Right renal pelvis (tissue), 4 donors: ENCODE measurements around the gene PYM1. TPM values are rescaled to one million over a fixed set of nuclear protein-coding genes. Genes with fewer than 3 reads are reported as not detected.

Source experiments
- polyA plus RNA-seq, 4 donors: library from polyadenylated mRNA; unstranded; fragments of 120-200 nt; gene quantifications; one replicate each; pipeline ENCODE4 v1.2.1, GENCODE V29; 2013; ENCODE audit not compliant: insufficient read length in 4 of 4

PYM1 gene
- polyA plus RNA-seq, 4 donors: 33.6 to 41.2 (median 39.1) TPM

Other genes with a start within 250 kb of the PYM1 start
- gene ITGA7, start 220.0 kb downstream of the PYM1 start, polyA plus RNA-seq: 10 to 100 TPM; 24.3 to 41.0 (median 29.2) TPM
- 100 to 1,000 TPM; 103 to 140 (median 113) TPM for gene BLOC1S1, start 211.8 kb downstream of the PYM1 start, polyA plus RNA-seq
- 10 to 100 TPM; 21.5 to 29.6 (median 24.7) TPM for gene RDH5, start 207.5 kb downstream of the PYM1 start, polyA plus RNA-seq
- 100 to 1,000 TPM; 674 to 736 (median 700) TPM for gene CD63, start 198.9 kb downstream of the PYM1 start, polyA plus RNA-seq
- gene GDF11, start 184.8 kb downstream of the PYM1 start, polyA plus RNA-seq: 10 to 100 TPM; 22.3 to 25.2 (median 24.5) TPM
- gene SARNP, start 110.2 kb downstream of the PYM1 start, polyA plus RNA-seq: 100 to 1,000 TPM; 115 to 128 (median 124) TPM
- 10 to 100 TPM; 30.4 to 35.2 (median 32.6) TPM for gene ORMDL2, start 109.9 kb downstream of the PYM1 start, polyA plus RNA-seq
- 10 to 100 TPM; 43.8 to 48.3 (median 45.3) TPM for gene DNAJC14, start 98.3 kb downstream of the PYM1 start, polyA plus RNA-seq
- 1 to 10 TPM in 2 of 4 donors, under 1 TPM in 2; 0.55 to 1.2 (median 0.98) TPM for gene MMP19, start 85.0 kb downstream of the PYM1 start, polyA plus RNA-seq
- 10 to 100 TPM; 13.9 to 23.4 (median 20.0) TPM for gene DGKA, start 3.3 kb upstream of the PYM1 start, polyA plus RNA-seq
- gene PMEL, start 38.1 kb upstream of the PYM1 start, polyA plus RNA-seq: 1 to 10 TPM; 2.1 to 3.5 (median 3.1) TPM
- 10 to 100 TPM; 59.9 to 66.0 (median 63.7) TPM for gene CDK2, start 38.9 kb upstream of the PYM1 start, polyA plus RNA-seq
- gene RAB5B, start 46.2 kb upstream of the PYM1 start, polyA plus RNA-seq: 100 to 1,000 TPM; 157 to 181 (median 171) TPM
- 10 to 100 TPM; 44.3 to 52.8 (median 46.7) TPM for gene SUOX, start 69.4 kb upstream of the PYM1 start, polyA plus RNA-seq
- 10 to 100 TPM; 15.4 to 18.5 (median 17.0) TPM for gene IKZF4, start 93.1 kb upstream of the PYM1 start, polyA plus RNA-seq
- 100 to 1,000 TPM; 124 to 544 (median 254) TPM for gene RPS26, start 114.0 kb upstream of the PYM1 start, polyA plus RNA-seq
- gene ERBB3, start 152.3 kb upstream of the PYM1 start, polyA plus RNA-seq: 10 to 100 TPM; 73.9 to 92.9 (median 83.1) TPM
- 100 to 1,000 TPM; 146 to 157 (median 151) TPM for gene PA2G4, start 176.7 kb upstream of the PYM1 start, polyA plus RNA-seq
- gene RPL41, start 188.7 kb upstream of the PYM1 start, polyA plus RNA-seq: 1,000 to 10,000 TPM; 4,780 to 5,144 (median 4,856) TPM
- gene ZC3H10, start 190.4 kb upstream of the PYM1 start, polyA plus RNA-seq: 1 to 10 TPM; 6.5 to 7.4 (median 7.2) TPM
- 10 to 100 TPM; 71.0 to 84.0 (median 79.2) TPM for gene ESYT1, start 200.4 kb upstream of the PYM1 start, polyA plus RNA-seq
- 100 to 1,000 TPM; 157 to 173 (median 167) TPM for gene MYL6B, start 224.7 kb upstream of the PYM1 start, polyA plus RNA-seq
- gene MYL6, start 230.5 kb upstream of the PYM1 start, polyA plus RNA-seq: 1,000 to 10,000 TPM; 1,704 to 1,897 (median 1,779) TPM